SK-N-SH (cell line): Measurements from ENCODE around the gene ABCD2. TPM values are rescaled to one million over a fixed set of nuclear protein-coding genes. Genes with fewer than 3 reads are reported as not detected.

Source experiments
- CTCF ChIA-PET: fragments of 300-600, 350-600 bp; formaldehyde crosslinking; extraction: SDS; loops from one replicate; lab custom pipeline; 2021; lab: Yijun Ruan, JAX
- POLR2A ChIA-PET: fragments of 350-600 bp; sonication (Branson Sonifier 250); formaldehyde crosslinking; extraction: SDS; loops from one replicate; lab custom pipeline; 2020; ENCODE audit warnings: antibody characterized with exemption, inconsistent platforms; lab: Yijun Ruan, JAX
- DNase-seq: peaks from one replicate; pipeline ENCODE4 v3.0.0; 2012
- H2AFZ ChIP-seq: fragments of 200-600 bp; sonication (generic); 2 replicates; pipeline ENCODE4 v1.8.1; 2016; ENCODE audit warnings: antibody characterized with exemption, mild to moderate bottlenecking, low read depth
- H3F3A ChIP-seq: fragments of 200-600 bp; sonication (generic); replicated peaks from 2 replicates; pipeline ENCODE3; 2016; ENCODE audit warnings: antibody characterized with exemption, mild to moderate bottlenecking; ENCODE audit not compliant: insufficient read depth
- H3K27ac ChIP-seq, 2 experiments: fragments of 200-500 bp in 1 of 2; fragments of 200-600 bp in 1 of 2; sonication (Bioruptor generic) in 1 of 2; sonication (generic), shearing (Covaris generic) in 1 of 2; 2 replicates each; pipeline versions ENCODE4 v1.5.1 to v1.6.1; 2014 to 2016; ENCODE audit warnings: low read depth in 2 of 2, inconsistent platforms in 1 of 2, low read length in 1 of 2, mild to moderate bottlenecking in 1 of 2, mixed read lengths in 1 of 2
- H3K27me3 ChIP-seq: fragments of 200-600 bp; sonication (generic), shearing (Covaris generic); 2 replicates; pipeline ENCODE4 v1.6.1; 2016; ENCODE audit warnings: mixed run types; ENCODE audit not compliant: insufficient read depth
- H3K36me3 ChIP-seq, 2 experiments: fragments of 200-500 bp in 1 of 2; fragments of 200-600 bp in 1 of 2; sonication (Bioruptor generic) in 1 of 2; sonication (generic) in 1 of 2; replicated peaks in 1 of 2; 2 replicates each; pipeline versions ENCODE3 to v1.5.1; 2014 to 2016; ENCODE audit warnings: low read length in 1 of 2, mild to moderate bottlenecking in 1 of 2; ENCODE audit not compliant: insufficient read depth in 2 of 2, control insufficient read depth in 1 of 2
- H3K4me1 ChIP-seq, 2 experiments: fragments of 200-500 bp in 1 of 2; fragments of 200-600 bp in 1 of 2; sonication (Bioruptor generic) in 1 of 2; sonication (generic), shearing (Covaris generic) in 1 of 2; 2 replicates each; pipeline versions ENCODE4 v1.5.1 to v1.6.1; 2014 to 2016; ENCODE audit warnings: low read depth in 1 of 2, low read length in 1 of 2, mixed run types in 1 of 2; ENCODE audit not compliant: insufficient read depth in 2 of 2, control insufficient read depth in 1 of 2
- H3K4me2 ChIP-seq: fragments of 200-600 bp; sonication (generic), shearing (Covaris generic); 2 replicates; pipeline ENCODE4 v1.6.1; 2017; ENCODE audit warnings: mixed run types
- H3K4me3 ChIP-seq, 2 experiments: fragments of 200-500 bp in 1 of 2; fragments of 200-600 bp in 1 of 2; sonication (Bioruptor generic) in 1 of 2; sonication (generic), shearing (Covaris generic) in 1 of 2; 2 replicates each; pipeline versions ENCODE4 v1.5.1 to v1.8.1; 2014 to 2016; ENCODE audit warnings: low read depth in 2 of 2, inconsistent platforms in 1 of 2, low read length in 1 of 2, mild to moderate bottlenecking in 1 of 2, mixed read lengths in 1 of 2, moderate library complexity in 1 of 2
- H3K79me2 ChIP-seq: fragments of 200-600 bp; sonication (generic); 2 replicates; pipeline ENCODE4 v1.8.1; 2017; ENCODE audit warnings: mild to moderate bottlenecking; ENCODE audit not compliant: insufficient read depth
- H3K9ac ChIP-seq: fragments of 200-600 bp; sonication (generic); 2 replicates; pipeline ENCODE4 v1.6.1; 2017; ENCODE audit warnings: mixed run types
- H3K9me2 ChIP-seq: fragments of 200-600 bp; sonication (generic); 2 replicates; pipeline ENCODE4 v1.6.1; 2017; ENCODE audit warnings: mixed run types
- H3K9me3 ChIP-seq: fragments of 200-600 bp; sonication (generic); 2 replicates; pipeline ENCODE4 v1.6.1; 2017; ENCODE audit warnings: mixed run types, mild to moderate bottlenecking, moderate library complexity
- H4K20me1 ChIP-seq: fragments of 200-600 bp; sonication (generic); 2 replicates; pipeline ENCODE4 v1.6.1; 2017; ENCODE audit warnings: mild to moderate bottlenecking, mixed run types; ENCODE audit not compliant: insufficient read depth
- CHD2 ChIP-seq: fragments of 150-350 bp; IDR thresholded peaks from 2 replicates; pipeline ENCODE4 v1.6.1; 2018; ENCODE audit warnings: low read length; ENCODE audit not compliant: partially characterized antibody
- FOSL2 ChIP-seq: IDR thresholded peaks from 2 replicates; pipeline ENCODE4 v1.4.0; 2012; ENCODE audit warnings: low read depth, mild to moderate bottlenecking, moderate library complexity, borderline replicate concordance
- FOXJ3 ChIP-seq: sonication (generic); formaldehyde crosslinking; IDR thresholded peaks from 2 replicates; pipeline ENCODE4 v1.5.1; 2020; ENCODE audit warnings: mild to moderate bottlenecking, missing genetic modification reagents
- FOXM1 ChIP-seq: IDR thresholded peaks from 2 replicates; pipeline ENCODE4 v1.4.0; 2012; ENCODE audit warnings: low read depth, mild to moderate bottlenecking
- GATA2 ChIP-seq: sonication (generic); formaldehyde crosslinking; IDR thresholded peaks from 2 replicates; pipeline ENCODE4 v1.5.0; 2020; ENCODE audit warnings: mild to moderate bottlenecking, missing genetic modification reagents
- JUND ChIP-seq: IDR thresholded peaks from 2 replicates; pipeline ENCODE4 v1.4.0; 2012
- MEF2A ChIP-seq: IDR thresholded peaks from 2 replicates; pipeline ENCODE4 v1.4.0; 2012; ENCODE audit warnings: low read depth, borderline replicate concordance
- MXI1 ChIP-seq: IDR thresholded peaks from 2 replicates; pipeline ENCODE4 v1.6.1; 2012; ENCODE audit warnings: mild to moderate bottlenecking, low read depth, low read length, improper control_type of control experiment
- NFIC ChIP-seq: IDR thresholded peaks from 2 replicates; pipeline ENCODE4 v1.4.0; 2012; ENCODE audit warnings: borderline replicate concordance
- NRF1 ChIP-seq: IDR thresholded peaks from 2 replicates; pipeline ENCODE4 v1.6.1; 2012; ENCODE audit warnings: low read depth, mild to moderate bottlenecking, low read length
- RAD21 ChIP-seq: IDR thresholded peaks from 2 replicates; pipeline ENCODE4 v1.6.1; 2012; ENCODE audit warnings: mild to moderate bottlenecking, low read length
- RCOR1 ChIP-seq: fragments of 150-350 bp; IDR thresholded peaks from 2 replicates; pipeline ENCODE4 v1.6.1; 2017; ENCODE audit warnings: antibody characterized with exemption, low read length
- RFX5 ChIP-seq: IDR thresholded peaks from 2 replicates; pipeline ENCODE4 v1.6.1; 2012; ENCODE audit warnings: mild to moderate bottlenecking, improper control_type of control experiment, low read length
- RXRA ChIP-seq: IDR thresholded peaks from 2 replicates; pipeline ENCODE4 v1.4.0; 2012; ENCODE audit warnings: low read depth, mild to moderate bottlenecking, borderline replicate concordance
- TCF12 ChIP-seq: IDR thresholded peaks from 2 replicates; pipeline ENCODE4 v1.4.0; 2012
- TEAD4 ChIP-seq: IDR thresholded peaks from 2 replicates; pipeline ENCODE4 v1.4.0; 2012; ENCODE audit warnings: mild to moderate bottlenecking, borderline replicate concordance; ENCODE audit not compliant: insufficient read depth
- WGBS: methylation state at CpG from one replicate; pipeline ENCODE4 v1.1.6; 2017; ENCODE audit warnings: low lambda C conversion rate; 5-methylcytosine and 5-hydroxymethylcytosine counted together
- polyA plus RNA-seq, 3 experiments: library from polyadenylated mRNA; depleted of rRNA; stranded (reverse); fragments of >200 nt; gene quantifications; 2 replicates each; pipeline ENCODE4 v1.2.3, GENCODE V29; 2012
- TF ChIP-seq, protein P1 (sequence below): IDR thresholded peaks from 2 replicates; pipeline ENCODE4 v1.4.0; 2012; ENCODE audit warnings: low read depth, borderline replicate concordance
- TF ChIP-seq, protein P2 (sequence below): fragments of 150-350 bp; IDR thresholded peaks from 2 replicates; pipeline ENCODE4 v1.6.1; 2017; ENCODE audit warnings: antibody characterized with exemption, low read length, low read depth, borderline replicate concordance
- TF ChIP-seq, protein P3 (sequence below): IDR thresholded peaks from 2 replicates; pipeline ENCODE4 v1.4.0; 2012; ENCODE audit warnings: low read depth
- TF ChIP-seq, protein P4 (sequence below): IDR thresholded peaks from 2 replicates; pipeline ENCODE4; 2012
- TF ChIP-seq, protein P5 (sequence below): fragments of 150-350 bp; IDR thresholded peaks from 2 replicates; pipeline ENCODE4 v1.6.1; 2016; ENCODE audit warnings: mild to moderate bottlenecking, low read depth, low read length

Gene ABCD2
- polyA plus RNA-seq, 1 of the 3 experiments (the other 2 are of a cell fraction) = 0.02 TPM

DNA sequence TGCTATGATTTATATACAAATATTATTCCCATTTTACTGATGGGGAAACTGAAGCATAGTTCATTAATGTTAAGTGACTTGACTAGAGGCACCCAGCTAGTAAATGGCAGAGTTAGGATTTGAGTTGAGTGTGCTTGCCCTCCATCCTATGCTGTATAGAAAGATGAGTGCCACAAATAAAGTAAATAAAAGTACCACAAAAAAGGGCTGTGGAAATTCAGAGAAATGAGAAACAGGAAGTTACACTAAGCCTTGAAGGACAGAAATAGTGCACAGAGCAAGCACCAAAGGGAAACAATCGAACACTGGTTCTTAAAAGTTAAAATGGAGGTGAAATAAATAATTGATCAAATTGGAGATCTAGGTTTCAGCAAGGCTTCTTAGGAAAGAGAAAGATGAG is 9.2 kb upstream of the ABCD2 start (continued):
- TF ChIP-seq FOXJ3 (CRISPR knock-in tag) = no peak
- TF ChIP-seq MXI1 = no peak
- no peak for TF ChIP-seq GATA2 (CRISPR knock-in tag)
- no peak for TF ChIP-seq JUND
- TF ChIP-seq RCOR1 = no peak

DNA sequence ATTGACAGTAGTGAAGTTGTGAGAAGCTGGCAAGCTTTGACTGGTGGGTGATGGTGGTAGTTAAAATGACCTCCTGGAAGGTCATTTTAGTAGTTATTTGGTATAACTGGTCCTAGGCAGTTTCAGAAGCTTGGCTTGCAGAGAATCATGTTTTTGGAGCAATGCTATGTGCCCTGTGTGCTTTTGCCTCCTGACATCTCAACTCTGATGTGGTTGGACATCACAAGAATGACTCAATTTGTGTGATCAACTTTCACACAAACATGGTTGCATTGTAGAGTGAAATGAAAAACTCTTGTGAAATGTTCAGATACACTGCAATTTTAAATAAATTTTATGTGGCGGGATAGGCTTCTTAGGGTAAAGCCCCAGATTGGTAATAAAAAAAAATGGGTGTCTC is 8.3 kb upstream of the ABCD2 start:
- Histone ChIP-seq H3F3A (no peaks in the 10 kb centered on the region), H3K27ac (no peak overlapping the region), H3K9ac (no peak overlapping the region), H2AFZ (no peak overlapping the region), H3K9me3 (no peaks in the 10 kb centered on the region), H4K20me1 (no peaks in the 10 kb centered on the region), H3K9me2 (no peaks in the 10 kb centered on the region), H3K27me3 (no peaks in the 10 kb centered on the region), H3K4me1 (no peaks in the 10 kb centered on the region), H3K4me2 (no peak overlapping the region), H3K36me3 (no peaks in the 10 kb centered on the region)
- 81% methylated on average over 1 of the region's 1 CpG for WGBS
- ChIA-PET POLR2A (no interaction called here), CTCF (interaction anchor here (1.4 to 2.2 kb wide), 2 partner anchors 8 to 21 kb away, joined by 5 to 6 read pairs; partner anchors contain the start of gene ABCD2)
- DNase-seq = no peak
- TF ChIP-seq NRF1 (no peak), RXRA (no peak), CHD2 (no peak), TCF12 (no peak), MEF2A (no peak), FOXJ3 (CRISPR knock-in tag) (no peak), TEAD4 (no peak)
- TF ChIP-seq, protein P1, sequence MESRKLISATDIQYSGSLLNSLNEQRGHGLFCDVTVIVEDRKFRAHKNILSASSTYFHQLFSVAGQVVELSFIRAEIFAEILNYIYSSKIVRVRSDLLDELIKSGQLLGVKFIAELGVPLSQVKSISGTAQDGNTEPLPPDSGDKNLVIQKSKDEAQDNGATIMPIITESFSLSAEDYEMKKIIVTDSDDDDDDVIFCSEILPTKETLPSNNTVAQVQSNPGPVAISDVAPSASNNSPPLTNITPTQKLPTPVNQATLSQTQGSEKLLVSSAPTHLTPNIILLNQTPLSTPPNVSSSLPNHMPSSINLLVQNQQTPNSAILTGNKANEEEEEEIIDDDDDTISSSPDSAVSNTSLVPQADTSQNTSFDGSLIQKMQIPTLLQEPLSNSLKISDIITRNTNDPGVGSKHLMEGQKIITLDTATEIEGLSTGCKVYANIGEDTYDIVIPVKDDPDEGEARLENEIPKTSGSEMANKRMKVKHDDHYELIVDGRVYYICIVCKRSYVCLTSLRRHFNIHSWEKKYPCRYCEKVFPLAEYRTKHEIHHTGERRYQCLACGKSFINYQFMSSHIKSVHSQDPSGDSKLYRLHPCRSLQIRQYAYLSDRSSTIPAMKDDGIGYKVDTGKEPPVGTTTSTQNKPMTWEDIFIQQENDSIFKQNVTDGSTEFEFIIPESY = no peak
- TF ChIP-seq, all 33 proteins: peak for 0
- H3K4me3 ChIP-seq = no peak overlapping the region
- no peaks in the 10 kb centered on the region for H3K79me2 ChIP-seq

DNA sequence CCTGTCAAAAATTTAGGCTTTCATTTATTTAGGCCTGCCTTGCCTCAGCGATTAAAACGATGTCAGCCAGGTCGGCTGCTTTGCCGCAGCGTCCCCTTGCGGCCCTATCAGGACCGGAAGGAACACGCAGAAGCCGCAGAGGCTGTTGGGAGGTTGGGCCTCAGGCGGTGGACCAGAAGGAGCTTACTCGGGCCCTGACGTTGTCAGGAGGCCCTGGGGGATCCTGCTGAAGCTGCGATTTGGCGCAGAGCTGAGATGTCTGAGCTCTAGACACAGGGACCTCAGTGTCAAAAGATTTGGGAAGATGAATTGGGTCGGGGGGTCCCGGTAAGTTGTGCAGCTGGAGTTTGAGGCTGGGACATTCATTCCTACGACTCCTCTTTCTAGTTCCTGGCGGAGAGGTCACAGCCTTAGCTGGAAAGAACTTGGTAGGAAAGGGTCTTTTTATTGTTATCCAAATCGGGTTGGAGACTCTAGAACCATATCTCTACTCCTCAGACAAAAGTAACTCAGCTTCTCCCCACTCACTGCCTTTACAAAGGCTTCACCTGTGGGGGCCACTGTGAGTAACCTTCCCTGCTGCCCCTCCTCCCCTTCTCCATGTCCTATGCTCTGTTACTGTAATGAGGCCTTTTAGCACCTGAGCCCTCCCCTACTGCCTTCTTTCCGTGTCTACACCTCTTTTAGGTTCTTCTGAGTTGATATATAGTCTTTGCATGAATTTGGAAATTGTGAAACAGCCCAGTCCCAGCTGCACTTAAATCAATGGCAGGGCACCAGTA is 6.6 kb upstream of the ABCD2 start:
- ChIA-PET POLR2A (no interaction called here), CTCF (no interaction called here)
- H3K27me3 ChIP-seq = no peaks in the 10 kb centered on the region
- no peaks in the 10 kb centered on the region for H3F3A ChIP-seq
- DNase-seq = no peak
- H3K79me2 ChIP-seq = no peaks in the 10 kb centered on the region
- H4K20me1 ChIP-seq = no peaks in the 10 kb centered on the region
- no peaks in the 10 kb centered on the region for H3K9me2 ChIP-seq
- no peaks in the 10 kb centered on the region for H3K9me3 ChIP-seq
- H3K9ac ChIP-seq = no peak overlapping the region
- H2AFZ ChIP-seq = no peak overlapping the region
- no peak overlapping the region for H3K4me2 ChIP-seq
- 75% methylated on average over 20 of the region's 20 CpGs for WGBS
- no peak overlapping the region for H3K27ac ChIP-seq
- no peak overlapping the region for H3K4me3 ChIP-seq
- no peaks in the 10 kb centered on the region; a peak in 1 of 4 replicates for H3K4me1 ChIP-seq
- no peaks in the 10 kb centered on the region for H3K36me3 ChIP-seq
- TF ChIP-seq FOXM1 = no peak
- TF ChIP-seq TCF12 = no peak
- TF ChIP-seq, protein P2, sequence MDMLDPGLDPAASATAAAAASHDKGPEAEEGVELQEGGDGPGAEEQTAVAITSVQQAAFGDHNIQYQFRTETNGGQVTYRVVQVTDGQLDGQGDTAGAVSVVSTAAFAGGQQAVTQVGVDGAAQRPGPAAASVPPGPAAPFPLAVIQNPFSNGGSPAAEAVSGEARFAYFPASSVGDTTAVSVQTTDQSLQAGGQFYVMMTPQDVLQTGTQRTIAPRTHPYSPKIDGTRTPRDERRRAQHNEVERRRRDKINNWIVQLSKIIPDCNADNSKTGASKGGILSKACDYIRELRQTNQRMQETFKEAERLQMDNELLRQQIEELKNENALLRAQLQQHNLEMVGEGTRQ = no peak
- TF ChIP-seq, protein P3, sequence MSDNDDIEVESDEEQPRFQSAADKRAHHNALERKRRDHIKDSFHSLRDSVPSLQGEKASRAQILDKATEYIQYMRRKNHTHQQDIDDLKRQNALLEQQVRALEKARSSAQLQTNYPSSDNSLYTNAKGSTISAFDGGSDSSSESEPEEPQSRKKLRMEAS = no peak
- no peak for TF ChIP-seq CHD2
- no peak for TF ChIP-seq NFIC
- TF ChIP-seq, protein P4, sequence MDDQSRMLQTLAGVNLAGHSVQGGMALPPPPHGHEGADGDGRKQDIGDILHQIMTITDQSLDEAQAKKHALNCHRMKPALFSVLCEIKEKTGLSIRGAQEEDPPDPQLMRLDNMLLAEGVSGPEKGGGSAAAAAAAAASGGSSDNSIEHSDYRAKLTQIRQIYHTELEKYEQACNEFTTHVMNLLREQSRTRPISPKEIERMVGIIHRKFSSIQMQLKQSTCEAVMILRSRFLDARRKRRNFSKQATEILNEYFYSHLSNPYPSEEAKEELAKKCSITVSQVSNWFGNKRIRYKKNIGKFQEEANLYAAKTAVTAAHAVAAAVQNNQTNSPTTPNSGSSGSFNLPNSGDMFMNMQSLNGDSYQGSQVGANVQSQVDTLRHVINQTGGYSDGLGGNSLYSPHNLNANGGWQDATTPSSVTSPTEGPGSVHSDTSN = no peak
- no peak for TF ChIP-seq RFX5
- TF ChIP-seq FOSL2 = no peak
- no peak for TF ChIP-seq FOXJ3 (CRISPR knock-in tag)
- no peak for TF ChIP-seq RAD21
- TF ChIP-seq, protein P5, sequence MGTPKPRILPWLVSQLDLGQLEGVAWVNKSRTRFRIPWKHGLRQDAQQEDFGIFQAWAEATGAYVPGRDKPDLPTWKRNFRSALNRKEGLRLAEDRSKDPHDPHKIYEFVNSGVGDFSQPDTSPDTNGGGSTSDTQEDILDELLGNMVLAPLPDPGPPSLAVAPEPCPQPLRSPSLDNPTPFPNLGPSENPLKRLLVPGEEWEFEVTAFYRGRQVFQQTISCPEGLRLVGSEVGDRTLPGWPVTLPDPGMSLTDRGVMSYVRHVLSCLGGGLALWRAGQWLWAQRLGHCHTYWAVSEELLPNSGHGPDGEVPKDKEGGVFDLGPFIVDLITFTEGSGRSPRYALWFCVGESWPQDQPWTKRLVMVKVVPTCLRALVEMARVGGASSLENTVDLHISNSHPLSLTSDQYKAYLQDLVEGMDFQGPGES = no peak
